NOMO-1 treated with dmso at 0.1 percent for 144 hours (cell line): ENCODE results near the gene SLC4A11.
A peak's percentile ranks its signal among the peaks of the same experiment; 100 is the strongest.
"Not testable (repeated sequence)": the region's sequence is repeated elsewhere in the genome, so short reads cannot be mapped to it uniquely, and the experiment has no call there.

Source experiments
- DNase-seq: peaks from one replicate; lab custom pipeline; 2025; ENCODE audit not compliant: unreplicated experiment; lab: John Stamatoyannopoulos, UW

Gene SLC4A11

GRCh38 chr20:3229158-3229557 is 9.8 kb downstream of the SLC4A11 start:
- no peak for DNase-seq

- no peak for DNase-seq
These were observed 10.3 kb downstream of the SLC4A11 start for GRCh38 chr20:3228750-3229032.

- no peak for DNase-seq
These were observed 10.8 kb downstream of the SLC4A11 start for GRCh38 chr20:3227936-3228749.

GRCh38 chr20:3227506-3227905 is 11.5 kb downstream of the SLC4A11 start:
- DNase-seq: no peak

GRCh38 chr20:3226864-3227263 is 12.1 kb downstream of the SLC4A11 start:
- DNase-seq: no peak

GRCh38 chr20:3226093-3226492 is 12.9 kb downstream of the SLC4A11 start:
- no peak for DNase-seq

GRCh38 chr20:3224681-3225421 is 14.1 kb downstream of the SLC4A11 start:
- no peak for DNase-seq

- DNase-seq: no peak
These were observed 14.9 kb downstream of the SLC4A11 start for GRCh38 chr20:3223994-3224680.

GRCh38 chr20:3223651-3223993 is 15.4 kb downstream of the SLC4A11 start:
- no peak for DNase-seq

GRCh38 chr20:3222635-3223600 is 16.1 kb downstream of the SLC4A11 start:
- no peak for DNase-seq

- no peak for DNase-seq
These were observed 17.4 kb downstream of the SLC4A11 start for GRCh38 chr20:3221398-3222226.

- peak; percentile 19 for DNase-seq
These were observed 20.5 kb downstream of the SLC4A11 start for GRCh38 chr20:3218307-3218988.

GRCh38 chr20:3215359-3215917 is 23.6 kb downstream of the SLC4A11 start:
- not testable (repeated sequence) for DNase-seq

GRCh38 chr20:3213226-3213625 is 25.8 kb downstream of the SLC4A11 start:
- DNase-seq: no peak

GRCh38 chr20:3210346-3210745 is 28.6 kb downstream of the SLC4A11 start:
- DNase-seq: no peak

- DNase-seq: no peak
These were observed 29.1 kb downstream of the SLC4A11 start for GRCh38 chr20:3209946-3210317.

GRCh38 chr20:3209257-3209945 is 29.6 kb downstream of the SLC4A11 start, which contains the start of gene ITPA:
TSS of gene ITPA (plus strand) at chr20:3209498. CDS start at chr20:3209552, 54 bp downstream.
- DNase-seq: peak; percentile 49

- peak; percentile 18 for DNase-seq
These were observed 30.2 kb downstream of the SLC4A11 start for GRCh38 chr20:3208786-3209256.
